HEK293 (cell line): Measurements from ENCODE around the gene FKBP3.

ENCODE experiments used
- CTCF ChIP-seq: fragments of 450-650 bp; formaldehyde crosslinking; IDR thresholded peaks from 2 replicates; pipeline ENCODE4 v1.5.1; 2016; ENCODE audit warnings: missing biosample characterization, missing genetic modification characterization
- YY1 ChIP-seq: fragments of 450-650 bp; formaldehyde crosslinking; IDR thresholded peaks from 2 replicates; pipeline ENCODE4 v1.5.1; 2018; ENCODE audit warnings: missing biosample characterization, missing genetic modification characterization
- ZBTB1 ChIP-seq: fragments of 450-650 bp; formaldehyde crosslinking; IDR thresholded peaks from 2 replicates; pipeline ENCODE4 v1.5.1; 2016; ENCODE audit warnings: missing biosample characterization, missing genetic modification characterization
- ZBTB26 ChIP-seq: fragments of 450-650 bp; formaldehyde crosslinking; optimal IDR thresholded peaks from 2 replicates; pipeline ENCODE3; 2016; ENCODE audit warnings: missing biosample characterization, mild to moderate bottlenecking, missing genetic modification characterization
- ZNF26 ChIP-seq: fragments of 450-650 bp; formaldehyde crosslinking; IDR thresholded peaks from 2 replicates; pipeline ENCODE4 v1.5.1; 2016; ENCODE audit warnings: missing biosample characterization, missing genetic modification characterization

- TF ChIP-seq YY1 (tag by site-specific recombination): no peak
- TF ChIP-seq ZBTB26 (tag by site-specific recombination): no peak
- TF ChIP-seq ZNF26 (tag by site-specific recombination): no peak
- no peak for TF ChIP-seq ZBTB1 (tag by site-specific recombination)
- TF ChIP-seq CTCF (tag by site-specific recombination): no peak
Observed at GRCh38 chr14:45145214-45145613, 10.9 kb upstream of the FKBP3 start.
